Measurements from ENCODE around the gene ALMS1.

GRCh38 chr2:73436019-73436418 lies 50.4 kb downstream of the ALMS1 start:
- TF ChIP-seq POLR2AphosphoS5 (IDR thresholded peaks at IDR 0.05; ENCODE audit: insufficient read depth in 1 of 2, low read depth in 1 of 2) (no peak), CTCF (IDR thresholded peaks at IDR 0.05) (no peak), POLR2A (IDR thresholded peaks at IDR 0.05) (no peak)
